HepG2 (cell line): ENCODE results near the gene LGALS9.
"Not testable (repeated sequence)": the region's sequence is repeated elsewhere in the genome, so short reads cannot be mapped to it uniquely, and the experiment has no call there.

Experiments
- CTCF ChIP-seq: sonication (generic); formaldehyde crosslinking; IDR thresholded peaks from 2 replicates; pipeline ENCODE4 v1.5.0; 2020; ENCODE audit warnings: mild to moderate bottlenecking, missing genetic modification reagents, moderate library complexity
- KDM4B ChIP-seq: sonication (generic); formaldehyde crosslinking; IDR thresholded peaks from 2 replicates; pipeline ENCODE4 v1.4.0; 2020; ENCODE audit warnings: missing genetic modification reagents
- NFRKB ChIP-seq: fragments of 450-650 bp; IDR thresholded peaks from 2 replicates; pipeline ENCODE4 v1.6.1; 2017
- RXRA ChIP-seq: sonication (generic); formaldehyde crosslinking; IDR thresholded peaks from 2 replicates; pipeline ENCODE4 v1.5.1; 2020; ENCODE audit warnings: missing genetic modification reagents

GRCh38 chr17:27632766-27633165, 1.8 kb downstream of the LGALS9 start:
- TF ChIP-seq CTCF (CRISPR knock-in tag); KDM4B (CRISPR knock-in tag); NFRKB; RXRA (CRISPR knock-in tag): not testable (repeated sequence)
